MM.1S (cell line): ENCODE results near the gene MED20.

Source experiments
- CTCF ChIP-seq: fragments of 300-600 bp; sonication (generic); IDR thresholded peaks from 2 replicates; pipeline ENCODE4 v1.5.1; 2016; ENCODE audit warnings: antibody characterized with exemption, low read length, mixed read lengths
- EZH2phosphoT487 ChIP-seq: fragments of 300-600 bp; sonication (generic); IDR thresholded peaks from 2 replicates; pipeline ENCODE4 v1.6.1; 2018; ENCODE audit warnings: antibody characterized with exemption, low read length

- TF ChIP-seq CTCF (no peak), EZH2phosphoT487 (no peak)
Observed at GRCh38 chr6:41917528-41917927, 3.4 kb downstream of the MED20 start.
